Measurements from ENCODE around the gene IDE. TPM values are rescaled to one million over a fixed set of nuclear protein-coding genes. Genes with fewer than 3 reads are reported as not detected.
"Not testable (repeated sequence)": the region's sequence is repeated elsewhere in the genome, so short reads cannot be mapped to it uniquely, and the experiment has no call there.

Gene IDE
- total RNA-seq, 2 donors from 2014 or later, result 39.0 to 44.8 TPM

DNA sequence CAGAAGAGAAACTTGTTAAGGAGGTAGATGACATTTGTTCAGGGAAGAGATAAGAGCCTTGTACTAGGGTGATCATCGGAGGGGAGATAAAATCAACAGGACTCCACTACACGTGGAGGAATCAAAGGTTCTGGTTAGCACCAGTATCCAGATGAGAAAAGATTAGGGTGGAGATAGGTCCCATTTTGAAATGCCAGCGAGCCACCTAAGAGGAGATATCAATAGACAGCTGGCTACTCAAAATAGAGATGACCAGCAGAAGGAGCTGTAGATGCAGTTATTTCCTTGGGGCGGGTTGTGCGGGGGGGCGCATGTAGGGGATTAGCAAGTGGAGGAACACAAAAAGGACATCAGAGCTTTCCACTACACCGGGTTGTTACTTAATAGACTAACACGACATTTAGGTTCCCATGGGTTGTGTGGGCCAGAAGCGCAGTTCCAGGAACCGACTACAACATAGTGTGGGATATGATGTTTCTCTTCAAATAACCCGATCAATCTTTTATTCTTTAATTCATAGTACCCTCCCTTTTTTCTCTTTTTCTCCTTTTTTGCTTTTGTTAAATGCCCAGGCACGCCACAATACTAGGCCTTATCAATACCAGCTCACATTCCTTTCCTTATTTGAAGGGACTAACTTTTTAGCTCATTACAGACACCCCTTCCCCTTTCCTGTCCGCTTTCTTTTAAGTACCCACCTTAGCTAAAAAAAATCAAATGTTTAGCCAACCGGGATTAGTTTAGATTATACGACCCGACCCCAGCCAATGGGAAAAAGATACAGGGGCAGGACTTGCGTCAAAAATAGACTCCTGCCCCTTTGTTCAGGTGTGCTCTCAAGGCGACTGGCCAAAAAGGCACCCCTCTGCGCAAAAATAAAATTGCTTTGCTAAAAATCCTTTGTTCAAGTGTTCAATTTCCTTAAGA is 17.0 kb upstream of the IDE start:
- Histone ChIP-seq H3K9me3 (no peaks in the 10 kb centered on the region), H3K4me3 (peak overlapping the region; percentile 92), H3K36me3 (no peaks in the 10 kb centered on the region), H3K27ac (peak overlapping the region; percentile 90), H3K27me3 (no peaks in the 10 kb centered on the region), H3K9ac (ENCODE audit: low read depth in 2 of 2, low read length in 2 of 2) (peak overlapping the region; percentile 51 to 53), H3K4me1 (no peaks in the 10 kb centered on the region)
- intact Hi-C loops (cut with DNase I), result no loop called here
- TF ChIP-seq, protein P1, sequence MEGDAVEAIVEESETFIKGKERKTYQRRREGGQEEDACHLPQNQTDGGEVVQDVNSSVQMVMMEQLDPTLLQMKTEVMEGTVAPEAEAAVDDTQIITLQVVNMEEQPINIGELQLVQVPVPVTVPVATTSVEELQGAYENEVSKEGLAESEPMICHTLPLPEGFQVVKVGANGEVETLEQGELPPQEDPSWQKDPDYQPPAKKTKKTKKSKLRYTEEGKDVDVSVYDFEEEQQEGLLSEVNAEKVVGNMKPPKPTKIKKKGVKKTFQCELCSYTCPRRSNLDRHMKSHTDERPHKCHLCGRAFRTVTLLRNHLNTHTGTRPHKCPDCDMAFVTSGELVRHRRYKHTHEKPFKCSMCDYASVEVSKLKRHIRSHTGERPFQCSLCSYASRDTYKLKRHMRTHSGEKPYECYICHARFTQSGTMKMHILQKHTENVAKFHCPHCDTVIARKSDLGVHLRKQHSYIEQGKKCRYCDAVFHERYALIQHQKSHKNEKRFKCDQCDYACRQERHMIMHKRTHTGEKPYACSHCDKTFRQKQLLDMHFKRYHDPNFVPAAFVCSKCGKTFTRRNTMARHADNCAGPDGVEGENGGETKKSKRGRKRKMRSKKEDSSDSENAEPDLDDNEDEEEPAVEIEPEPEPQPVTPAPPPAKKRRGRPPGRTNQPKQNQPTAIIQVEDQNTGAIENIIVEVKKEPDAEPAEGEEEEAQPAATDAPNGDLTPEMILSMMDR (IDR thresholded peaks at IDR 0.05), result no peak
- peak; percentile 31 for DNase-seq

DNA sequence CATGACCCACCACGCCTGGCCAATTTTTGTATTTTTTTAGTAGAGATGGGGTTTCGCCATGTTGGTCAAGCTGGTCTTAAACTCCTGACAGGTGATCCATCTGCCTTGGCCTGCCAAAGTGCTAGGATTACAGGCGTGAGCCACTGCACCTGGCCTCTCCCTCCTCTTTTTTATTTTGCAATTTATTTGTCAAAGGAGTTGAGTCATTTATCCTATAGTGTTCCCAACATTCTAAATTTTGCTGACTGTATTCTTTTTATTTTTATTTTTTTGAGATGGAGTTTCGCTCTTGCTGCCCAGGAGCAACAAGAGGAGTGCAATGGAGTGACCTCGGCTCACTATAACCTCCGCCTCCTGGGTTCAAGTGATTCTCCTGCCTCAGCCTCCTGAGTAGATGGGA is 8.5 kb upstream of the IDE start:
- H3K9me3 ChIP-seq; H3K4me3 ChIP-seq; intact Hi-C loops (cut with DNase I); H3K36me3 ChIP-seq; DNase-seq; H3K27ac ChIP-seq; H3K27me3 ChIP-seq; H3K4me1 ChIP-seq; H3K9ac ChIP-seq (ENCODE audit: low read depth in 2 of 2, low read length in 2 of 2): not testable (repeated sequence)

DNA sequence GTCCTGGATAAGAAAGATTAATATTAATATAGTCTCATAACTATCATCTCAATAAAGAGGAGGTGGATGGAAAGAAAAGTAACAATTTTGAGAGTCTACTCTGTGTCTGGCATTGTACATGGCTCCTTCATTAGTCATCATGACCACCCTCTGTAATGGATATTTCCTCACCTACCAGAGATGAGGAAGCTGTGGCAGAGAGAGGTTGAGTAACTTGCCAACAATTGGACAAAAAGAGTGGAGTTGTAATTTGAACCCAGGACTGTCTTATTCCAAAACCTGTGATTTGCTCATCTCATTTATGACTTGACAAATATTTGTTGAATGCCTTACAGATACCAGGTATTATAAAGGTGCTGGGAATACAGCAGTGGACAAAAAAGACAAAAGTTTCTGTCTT is 2.1 kb upstream of the IDE start:
- Histone ChIP-seq H3K4me3 (no peak overlapping the region), H3K27ac (no peak overlapping the region), H3K27me3 (no peaks in the 10 kb centered on the region), H3K4me1 (no peaks in the 10 kb centered on the region), H3K9ac (ENCODE audit: low read depth in 2 of 2, low read length in 2 of 2) (no peak overlapping the region), H3K36me3 (no peaks in the 10 kb centered on the region), H3K9me3 (no peaks in the 10 kb centered on the region)
- intact Hi-C loops (cut with DNase I), result no loop called here
- TF ChIP-seq, protein P1 (IDR thresholded peaks at IDR 0.05), result no peak
- no peak for DNase-seq

DNA sequence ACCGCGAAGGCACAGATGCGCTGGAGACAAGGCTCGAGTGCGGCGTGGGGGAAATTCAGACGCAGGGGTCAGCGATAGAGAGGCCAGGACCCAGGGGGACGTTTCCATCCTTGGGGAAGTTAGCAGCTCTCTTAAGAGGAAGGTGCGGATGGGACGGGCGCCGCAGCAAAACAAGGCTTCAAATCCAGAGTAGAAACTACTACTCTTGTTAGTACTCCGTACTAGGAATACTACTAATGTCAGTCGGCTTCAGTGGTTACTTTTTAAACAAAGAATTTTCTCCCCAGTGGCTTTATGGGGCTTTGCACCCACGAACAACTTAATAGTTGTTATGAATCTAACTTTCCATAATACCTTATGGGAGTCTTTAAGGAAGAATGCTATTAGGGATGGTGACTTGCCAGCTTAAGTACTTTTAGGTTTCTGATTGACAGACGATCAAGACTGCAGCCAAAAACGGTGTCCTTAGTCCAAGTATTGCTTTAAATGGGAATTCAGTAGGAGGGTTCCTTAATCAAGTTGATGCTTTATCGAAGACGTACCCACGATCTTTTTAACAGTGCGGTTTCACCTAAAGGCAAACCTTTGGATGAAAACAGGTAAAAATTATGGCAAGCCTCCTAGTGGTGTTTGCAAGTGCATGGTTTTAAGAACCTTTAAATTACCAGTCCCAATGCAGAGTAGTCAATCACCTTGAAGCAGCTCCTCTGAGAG is 812 bp upstream of the IDE start:
- peak overlapping the region; percentile 90 for H3K27ac ChIP-seq
- intact Hi-C loops (cut with DNase I), result loop anchor here (1.0 kb wide), 1 partner anchor 58 kb away; no protein-coding TSS in a partner anchor
- no peak for DNase-seq
- no peaks in the 10 kb centered on the region for H3K36me3 ChIP-seq
- no peaks in the 10 kb centered on the region for H3K27me3 ChIP-seq
- H3K9me3 ChIP-seq, result no peaks in the 10 kb centered on the region
- no peaks in the 10 kb centered on the region for H3K4me1 ChIP-seq
- H3K4me3 ChIP-seq, result peak overlapping the region; percentile 93
- H3K9ac ChIP-seq (ENCODE audit: low read depth in 2 of 2, low read length in 2 of 2), result peak overlapping the region in 1 of 2 donors; percentile 93
- TF ChIP-seq, protein P1 (IDR thresholded peaks at IDR 0.05), result no peak

DNA sequence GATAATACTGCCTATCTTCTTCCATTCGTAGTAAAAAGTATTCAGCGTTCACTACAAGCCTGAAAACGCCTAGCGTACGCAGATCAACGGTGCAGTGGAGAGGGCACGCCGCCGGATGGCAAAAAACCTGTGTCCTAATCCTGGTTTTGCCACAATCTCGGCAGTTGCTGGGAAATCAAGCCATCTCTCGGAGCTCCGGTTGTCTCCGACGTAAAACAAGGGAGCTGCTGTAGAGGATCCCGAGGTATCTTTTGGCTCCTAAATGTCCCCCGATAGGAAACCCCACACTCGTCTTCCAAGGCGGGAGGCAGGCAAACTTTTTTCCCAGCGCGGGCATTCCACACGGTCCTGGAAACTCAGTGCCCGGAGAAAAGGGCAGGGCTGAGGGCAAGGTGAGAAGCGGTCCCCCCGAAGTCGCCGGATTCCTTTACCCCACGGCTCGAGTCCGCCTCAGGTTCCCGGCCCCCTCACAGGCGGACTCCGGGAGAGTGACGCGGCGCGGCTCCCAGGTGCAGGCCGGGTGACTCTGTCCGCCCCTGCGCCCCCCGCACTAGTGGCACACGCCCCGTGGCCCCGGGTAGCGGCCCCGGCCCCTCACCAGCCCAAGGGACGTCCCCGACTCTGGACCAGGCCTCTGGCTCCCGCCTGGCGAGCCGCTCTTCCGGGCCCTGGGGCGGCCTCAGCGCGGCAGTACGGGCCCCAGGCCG is 649 bp downstream of the IDE start:
- intact Hi-C loops (cut with DNase I), result no loop called here
- H3K9me3 ChIP-seq, result no peaks in the 10 kb centered on the region
- H3K4me1 ChIP-seq, result no peaks in the 10 kb centered on the region
- H3K36me3 ChIP-seq, result no peaks in the 10 kb centered on the region
- peak overlapping the region; percentile 92 to 93 for H3K9ac ChIP-seq (ENCODE audit: low read depth in 2 of 2, low read length in 2 of 2)
- peak overlapping the region; percentile 93 for H3K4me3 ChIP-seq
- peak; percentile 35 for DNase-seq
- peak overlapping the region; percentile 90 for H3K27ac ChIP-seq
- TF ChIP-seq, protein P1 (IDR thresholded peaks at IDR 0.05), result no peak
- no peaks in the 10 kb centered on the region for H3K27me3 ChIP-seq

All from colonic mucosa (tissue), 4 donors.